Measurements from ENCODE around the gene SAMD1.

The SAMD1 gene

GRCh38 chr19:14056741-14057356 is 33.7 kb downstream of the SAMD1 start:
- DNase-seq (ENCODE audit: low spot score) = no peak
- no peak overlapping the region for H3K27ac ChIP-seq
- TF ChIP-seq, protein P1, sequence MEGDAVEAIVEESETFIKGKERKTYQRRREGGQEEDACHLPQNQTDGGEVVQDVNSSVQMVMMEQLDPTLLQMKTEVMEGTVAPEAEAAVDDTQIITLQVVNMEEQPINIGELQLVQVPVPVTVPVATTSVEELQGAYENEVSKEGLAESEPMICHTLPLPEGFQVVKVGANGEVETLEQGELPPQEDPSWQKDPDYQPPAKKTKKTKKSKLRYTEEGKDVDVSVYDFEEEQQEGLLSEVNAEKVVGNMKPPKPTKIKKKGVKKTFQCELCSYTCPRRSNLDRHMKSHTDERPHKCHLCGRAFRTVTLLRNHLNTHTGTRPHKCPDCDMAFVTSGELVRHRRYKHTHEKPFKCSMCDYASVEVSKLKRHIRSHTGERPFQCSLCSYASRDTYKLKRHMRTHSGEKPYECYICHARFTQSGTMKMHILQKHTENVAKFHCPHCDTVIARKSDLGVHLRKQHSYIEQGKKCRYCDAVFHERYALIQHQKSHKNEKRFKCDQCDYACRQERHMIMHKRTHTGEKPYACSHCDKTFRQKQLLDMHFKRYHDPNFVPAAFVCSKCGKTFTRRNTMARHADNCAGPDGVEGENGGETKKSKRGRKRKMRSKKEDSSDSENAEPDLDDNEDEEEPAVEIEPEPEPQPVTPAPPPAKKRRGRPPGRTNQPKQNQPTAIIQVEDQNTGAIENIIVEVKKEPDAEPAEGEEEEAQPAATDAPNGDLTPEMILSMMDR (conservative IDR thresholded peaks at IDR 0.05; ENCODE audit: low read depth) = no peak
- ChIA-PET CTCF (interaction anchor here (0.6 to 1.4 kb wide), 6 partner anchors 9 to 365 kb away, joined by 3 to 6 read pairs (median 4); no protein-coding TSS in a partner anchor), POLR2A (ENCODE audit: low non-redundant PET) (no interaction called here)

DNA sequence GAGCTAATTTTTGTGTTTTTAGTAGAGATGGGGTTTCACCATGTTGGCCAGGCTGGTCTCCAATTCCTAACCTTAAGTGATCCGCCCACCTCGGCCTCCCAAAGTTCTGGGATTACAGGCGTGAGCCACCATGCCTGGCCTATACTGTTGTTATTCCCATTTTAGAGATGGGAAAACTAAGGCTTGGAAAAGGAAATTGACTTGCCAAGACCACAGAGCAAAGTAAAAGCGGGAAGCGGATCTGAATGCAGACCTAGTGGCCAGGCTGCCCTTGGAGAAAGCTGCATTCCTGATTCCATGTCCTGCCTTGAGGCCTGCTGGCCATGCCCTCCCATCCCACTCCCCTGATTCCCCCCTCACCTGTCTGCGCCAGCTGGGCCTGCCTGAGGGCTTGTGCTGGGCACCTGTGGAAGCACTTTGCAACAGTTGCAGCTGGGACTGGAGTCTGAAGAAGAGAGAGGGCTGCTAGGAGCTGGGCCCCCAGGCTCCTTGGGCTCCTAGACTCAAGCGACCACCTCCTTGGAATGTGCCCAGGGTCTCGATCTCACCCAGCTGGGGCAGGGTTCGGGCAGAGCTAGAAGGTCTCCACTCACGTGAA is 34.4 kb downstream of the SAMD1 start:
- H3K27ac ChIP-seq = no peak overlapping the region
- no peak for DNase-seq (ENCODE audit: low spot score)
- CTCF ChIA-PET = interaction anchor here (0.6 kb wide), 1 partner anchor 9 kb away, joined by 3 read pairs; no protein-coding TSS in a partner anchor
- POLR2A ChIA-PET (ENCODE audit: low non-redundant PET) = no interaction called here
- TF ChIP-seq, protein P1 (conservative IDR thresholded peaks at IDR 0.05; ENCODE audit: low read depth) = no peak

- TF ChIP-seq, protein P1 (conservative IDR thresholded peaks at IDR 0.05; ENCODE audit: low read depth) = no peak
- no peak for DNase-seq (ENCODE audit: low spot score)
- no peak overlapping the region for H3K27ac ChIP-seq
- ChIA-PET CTCF (no interaction called here), POLR2A (ENCODE audit: low non-redundant PET) (no interaction called here)
Measured at GRCh38 chr19:14055396-14055795, 35.2 kb downstream of the SAMD1 start.

- TF ChIP-seq, protein P1 (conservative IDR thresholded peaks at IDR 0.05; ENCODE audit: low read depth) = no peak
- DNase-seq (ENCODE audit: low spot score) = no peak
- CTCF ChIA-PET = interaction anchor here (0.6 kb wide), 1 partner anchor 18 kb away, joined by 4 read pairs; no protein-coding TSS in a partner anchor
- POLR2A ChIA-PET (ENCODE audit: low non-redundant PET) = no interaction called here
- H3K27ac ChIP-seq = no peak overlapping the region
Measured at GRCh38 chr19:14054721-14055120, 35.8 kb downstream of the SAMD1 start.

- ChIA-PET CTCF (interaction anchor here (0.6 to 0.7 kb wide), 2 partner anchors 19 to 65 kb away, joined by 3 to 4 read pairs; no protein-coding TSS in a partner anchor), POLR2A (ENCODE audit: low non-redundant PET) (no interaction called here)
- no peak overlapping the region for H3K27ac ChIP-seq
- no peak for DNase-seq (ENCODE audit: low spot score)
- TF ChIP-seq, protein P1 (conservative IDR thresholded peaks at IDR 0.05; ENCODE audit: low read depth) = no peak
Measured at GRCh38 chr19:14054099-14054498, 36.5 kb downstream of the SAMD1 start.

DNA sequence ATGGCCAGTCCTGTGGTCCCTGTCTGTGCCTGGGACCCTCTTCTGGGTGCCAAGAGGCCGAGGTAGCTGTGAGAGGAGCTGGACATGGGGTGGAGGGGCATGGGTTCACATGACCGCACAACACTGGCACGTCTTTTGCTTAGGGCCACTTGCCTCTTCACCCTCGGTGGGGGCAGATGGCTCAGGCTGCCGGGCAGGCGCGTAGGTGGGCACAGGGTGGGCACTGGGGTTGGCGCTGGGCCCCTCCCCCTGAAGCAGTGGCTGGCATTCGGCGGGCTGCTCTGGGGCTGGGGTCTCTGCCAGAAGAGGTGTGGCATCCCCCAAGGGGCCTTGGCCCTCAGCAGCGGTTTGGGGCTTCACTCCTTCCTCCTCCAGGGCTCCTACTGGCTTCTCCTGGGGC is 37.1 kb downstream of the SAMD1 start:
- no peak overlapping the region for H3K27ac ChIP-seq
- TF ChIP-seq, protein P1 (conservative IDR thresholded peaks at IDR 0.05; ENCODE audit: low read depth) = no peak
- no peak for DNase-seq (ENCODE audit: low spot score)
- CTCF ChIA-PET = interaction anchor here (0.5 to 0.6 kb wide), 2 partner anchors 15 to 40 kb away, joined by 3 read pairs; no protein-coding TSS in a partner anchor
- POLR2A ChIA-PET (ENCODE audit: low non-redundant PET) = no interaction called here

Data from RWPE1 (cell line).